Osteocyte (in vitro differentiated cells): Measurements from ENCODE around the gene DTHD1. TPM values are rescaled to one million over a fixed set of nuclear protein-coding genes. Genes with fewer than 3 reads are reported as not detected.

ENCODE experiments used
- DNase-seq: peaks from one replicate; pipeline ENCODE4 v3.0.0; 2021; ENCODE audit warnings: mixed read lengths; ENCODE audit not compliant: unreplicated experiment; ENCODE audit errors: extremely low spot score
- H3K27ac Mint-ChIP-seq: one replicate; pipeline ENCODE4 v1.8.0; 2021; ENCODE audit warnings: mild to moderate bottlenecking, mixed read lengths; ENCODE audit not compliant: unreplicated experiment
- H3K27me3 Mint-ChIP-seq: one replicate; pipeline ENCODE4 v1.8.0; 2021; ENCODE audit warnings: mixed read lengths; ENCODE audit not compliant: unreplicated experiment
- H3K36me3 Mint-ChIP-seq: one replicate; pipeline ENCODE4 v1.8.0; 2021; ENCODE audit warnings: mixed read lengths; ENCODE audit not compliant: unreplicated experiment
- H3K4me1 Mint-ChIP-seq: one replicate; pipeline ENCODE4 v1.8.0; 2021; ENCODE audit warnings: mixed read lengths; ENCODE audit not compliant: unreplicated experiment
- H3K4me3 Mint-ChIP-seq: one replicate; pipeline ENCODE4 v1.8.0; 2021; ENCODE audit warnings: mild to moderate bottlenecking, moderate library complexity, mixed read lengths; ENCODE audit not compliant: unreplicated experiment
- H3K9me3 Mint-ChIP-seq: one replicate; pipeline ENCODE4 v1.8.0; 2021; ENCODE audit warnings: mixed read lengths; ENCODE audit not compliant: unreplicated experiment
- total RNA-seq: library from RNA; stranded (reverse); gene quantifications from 2 replicates; pipeline ENCODE4 v1.2.1, GENCODE V29; 2021
- TF ChIP-seq, protein P1 (sequence below): fragments of 200-600 bp; sonication (generic); IDR thresholded peaks from 2 replicates; pipeline ENCODE4 v1.5.0; 2021; ENCODE audit warnings: antibody characterized with exemption, mild to moderate bottlenecking, moderate library complexity

The DTHD1 gene
- total RNA-seq, 1 donor from 2014 or later = not detected

GRCh38 chr4:36312511-36312910 is 31.1 kb downstream of the DTHD1 start:
- DNase-seq = no peak
- no peaks in the 10 kb centered on the region for H3K27me3 Mint-ChIP-seq
- H3K4me3 Mint-ChIP-seq = no peak overlapping the region
- H3K4me1 Mint-ChIP-seq = peaks cover 23% of the 10 kb centered on the region
- H3K9me3 Mint-ChIP-seq = no peaks in the 10 kb centered on the region
- H3K27ac Mint-ChIP-seq = no peak overlapping the region
- H3K36me3 Mint-ChIP-seq = no peaks in the 10 kb centered on the region
- TF ChIP-seq, protein P1, sequence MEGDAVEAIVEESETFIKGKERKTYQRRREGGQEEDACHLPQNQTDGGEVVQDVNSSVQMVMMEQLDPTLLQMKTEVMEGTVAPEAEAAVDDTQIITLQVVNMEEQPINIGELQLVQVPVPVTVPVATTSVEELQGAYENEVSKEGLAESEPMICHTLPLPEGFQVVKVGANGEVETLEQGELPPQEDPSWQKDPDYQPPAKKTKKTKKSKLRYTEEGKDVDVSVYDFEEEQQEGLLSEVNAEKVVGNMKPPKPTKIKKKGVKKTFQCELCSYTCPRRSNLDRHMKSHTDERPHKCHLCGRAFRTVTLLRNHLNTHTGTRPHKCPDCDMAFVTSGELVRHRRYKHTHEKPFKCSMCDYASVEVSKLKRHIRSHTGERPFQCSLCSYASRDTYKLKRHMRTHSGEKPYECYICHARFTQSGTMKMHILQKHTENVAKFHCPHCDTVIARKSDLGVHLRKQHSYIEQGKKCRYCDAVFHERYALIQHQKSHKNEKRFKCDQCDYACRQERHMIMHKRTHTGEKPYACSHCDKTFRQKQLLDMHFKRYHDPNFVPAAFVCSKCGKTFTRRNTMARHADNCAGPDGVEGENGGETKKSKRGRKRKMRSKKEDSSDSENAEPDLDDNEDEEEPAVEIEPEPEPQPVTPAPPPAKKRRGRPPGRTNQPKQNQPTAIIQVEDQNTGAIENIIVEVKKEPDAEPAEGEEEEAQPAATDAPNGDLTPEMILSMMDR = no peak

DNA sequence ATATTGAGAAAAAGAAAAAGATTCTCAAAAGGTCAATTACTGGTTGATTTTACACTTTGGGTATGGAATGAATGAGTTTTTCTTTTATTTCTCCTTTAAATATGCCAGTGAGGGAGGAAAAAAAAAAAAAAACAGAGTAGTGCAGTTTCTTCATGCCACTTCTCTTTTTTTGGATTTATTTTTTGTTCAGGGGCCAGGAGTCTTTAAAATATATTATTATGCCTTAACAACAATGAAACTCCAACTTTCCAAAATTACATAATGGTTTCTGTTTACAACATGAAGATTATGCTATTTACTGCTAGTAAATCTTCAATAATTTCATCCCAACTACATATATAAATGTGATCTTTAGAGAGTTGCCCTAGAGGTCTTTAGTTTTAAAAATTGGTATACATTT is 31.9 kb downstream of the DTHD1 start:
- H3K4me1 Mint-ChIP-seq = peaks cover 29% of the 10 kb centered on the region
- DNase-seq = no peak
- H3K4me3 Mint-ChIP-seq = no peak overlapping the region
- H3K27me3 Mint-ChIP-seq = no peaks in the 10 kb centered on the region
- no peak overlapping the region for H3K27ac Mint-ChIP-seq
- TF ChIP-seq, protein P1 = no peak
- no peaks in the 10 kb centered on the region for H3K36me3 Mint-ChIP-seq
- H3K9me3 Mint-ChIP-seq = no peaks in the 10 kb centered on the region

DNA sequence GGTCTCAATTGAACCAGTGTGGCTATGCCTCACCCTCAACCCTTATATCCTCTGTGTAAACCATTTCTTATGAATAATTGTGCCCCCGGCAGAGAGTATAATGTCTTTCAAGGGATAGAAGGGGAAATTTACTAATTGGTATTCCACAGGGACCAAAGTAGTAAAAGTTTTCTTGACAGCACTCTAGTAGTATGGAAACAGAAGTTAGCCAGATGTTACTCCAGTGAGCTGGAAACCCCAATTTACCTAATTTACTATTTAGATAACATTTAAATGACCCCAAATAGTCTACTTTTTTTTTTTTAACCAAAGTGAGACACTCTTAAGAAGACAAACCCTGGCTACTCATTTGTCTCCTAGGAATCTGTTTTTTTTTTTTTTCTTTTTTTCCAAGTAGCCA is 32.3 kb downstream of the DTHD1 start:
- Mint-ChIP-seq H3K36me3 (no peaks in the 10 kb centered on the region), H3K4me3 (no peak overlapping the region), H3K27me3 (no peaks in the 10 kb centered on the region), H3K4me1 (peaks cover 29% of the 10 kb centered on the region), H3K9me3 (no peaks in the 10 kb centered on the region), H3K27ac (no peak overlapping the region)
- TF ChIP-seq, protein P1 = no peak
- no peak for DNase-seq

DNA sequence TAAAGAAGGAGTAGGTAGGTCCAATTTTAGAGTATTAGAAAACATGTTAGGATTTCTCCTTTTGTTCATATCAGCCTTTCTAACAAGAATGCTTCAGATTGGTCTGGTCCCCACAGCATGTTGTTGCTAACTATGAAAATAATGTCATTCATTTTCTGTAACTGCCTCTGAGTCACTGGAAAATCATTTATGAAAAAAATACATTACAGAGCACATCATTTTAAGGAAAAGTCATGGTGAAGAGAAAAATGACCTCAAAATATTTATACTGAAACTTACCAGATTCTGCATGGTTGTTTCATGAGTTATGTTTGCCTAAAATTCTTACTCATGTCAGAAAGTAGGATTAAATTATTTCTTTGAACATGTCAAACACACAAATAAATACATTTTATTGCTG is 35.2 kb downstream of the DTHD1 start:
- no peaks in the 10 kb centered on the region for H3K9me3 Mint-ChIP-seq
- no peak for DNase-seq
- H3K4me3 Mint-ChIP-seq = no peak overlapping the region
- H3K27ac Mint-ChIP-seq = peak overlapping the region; percentile 79
- H3K4me1 Mint-ChIP-seq = peaks cover 29% of the 10 kb centered on the region
- TF ChIP-seq, protein P1 = no peak
- H3K27me3 Mint-ChIP-seq = no peaks in the 10 kb centered on the region
- no peaks in the 10 kb centered on the region for H3K36me3 Mint-ChIP-seq

- Mint-ChIP-seq H3K4me1 (peaks cover 29% of the 10 kb centered on the region), H3K36me3 (no peaks in the 10 kb centered on the region), H3K9me3 (no peaks in the 10 kb centered on the region), H3K27ac (peak overlapping the region; percentile 64), H3K27me3 (no peaks in the 10 kb centered on the region), H3K4me3 (no peak overlapping the region)
- DNase-seq = no peak
- TF ChIP-seq, protein P1 = no peak
These were observed 36.3 kb downstream of the DTHD1 start for GRCh38 chr4:36317721-36318120.
